Heart left ventricle (tissue), 16 donors: Measurements from ENCODE around the gene ARHGAP31. TPM values are rescaled to one million over a fixed set of nuclear protein-coding genes. Genes with fewer than 3 reads are reported as not detected.
"Not testable (repeated sequence)": the region's sequence is repeated elsewhere in the genome, so short reads cannot be mapped to it uniquely, and the experiment has no call there.

Experiments used
- ATAC-seq, 4 donors: fragments of 200-7000 bp; cut with Tn5 transposase; one replicate each; pipeline ENCODE4 v1.9.1; 2020 to 2022; ENCODE audit warnings: moderate library complexity in 4 of 4, mild to moderate bottlenecking in 3 of 4, moderate number of reproducible peaks in 1 of 4
- DNase-seq, 5 donors: peaks; one replicate each; pipeline ENCODE4 v3.0.0-alpha.2; 2020
- H3K27ac ChIP-seq, 12 donors: fragments of 200-600 bp; sonication (generic) in 4 of 12; one replicate each; pipeline versions ENCODE4 v1.5.0 to v1.8.0; 2016 to 2022; ENCODE audit warnings: mild to moderate bottlenecking in 2 of 12
- H3K27me3 ChIP-seq, 9 donors: fragments of 200-600 bp; sonication (generic) in 2 of 9; one replicate each; pipeline versions ENCODE4 v1.5.1 to v1.8.0; 2016 to 2022; ENCODE audit warnings: mild to moderate bottlenecking in 3 of 9
- H3K36me3 ChIP-seq, 9 donors: fragments of 200-600 bp; sonication (generic) in 2 of 9; one replicate each; pipeline versions ENCODE4 v1.5.0 to v1.8.0; 2018 to 2022; ENCODE audit warnings: mild to moderate bottlenecking in 2 of 9
- H3K4me1 ChIP-seq, 12 donors: fragments of 200-600 bp; sonication (generic) in 4 of 12; one replicate each; pipeline versions ENCODE4 v1.5.0 to v1.8.0; 2016 to 2022; ENCODE audit warnings: mild to moderate bottlenecking in 3 of 12
- H3K4me3 ChIP-seq, 12 donors: fragments of 200-600 bp; sonication (generic) in 4 of 12; one replicate each; pipeline versions ENCODE4 v1.5.0 to v1.8.0; 2017 to 2022; ENCODE audit warnings: mild to moderate bottlenecking in 9 of 12, moderate library complexity in 4 of 12
- H3K9me3 ChIP-seq, 12 donors: fragments of 200-600 bp; sonication (generic) in 4 of 12; one replicate each; pipeline versions ENCODE4 v1.5.0 to v1.8.0; 2016 to 2022; ENCODE audit warnings: mild to moderate bottlenecking in 1 of 12
- POLR2A ChIP-seq, 2 donors: fragments of 450-650 bp; IDR thresholded peaks; one replicate each; pipeline ENCODE4 v1.6.1; 2017; ENCODE audit warnings: antibody characterized with exemption in 2 of 2, mild to moderate bottlenecking in 2 of 2, moderate library complexity in 2 of 2
- WGBS, 4 donors: extraction: QIAGEN DNeasy Blood & Tissue Kit in 2 of 4; methylation state at CpG; one replicate each; pipeline versions ENCODE4 v1.1.5 to v1.1.7; 2013 to 2018; 5-methylcytosine and 5-hydroxymethylcytosine counted together
- intact Hi-C, 10 donors: fragments of 100-400 bp; cut with DNase I; formaldehyde crosslinking; loops; one replicate each; pipeline versions ENCODE4 v1.11.1 to v1.14.2; 2022
- polyA plus RNA-seq, 2 donors: library from polyadenylated mRNA; stranded (reverse); fragments of 200-250 nt; gene quantifications; one replicate each; pipeline ENCODE4 v1.2.3, GENCODE V29; 2013
- total RNA-seq, 9 donors: library from RNA; depleted of rRNA in 2 of 9; stranded (reverse); fragments of >200 nt in 2 of 9; fragmentation: NEBNext Ultra II Directional in 3 of 9; extraction: Animal tissue kit (Norgen Biotek cat#: 25700) in 3 of 9; gene quantifications; one replicate each; pipeline versions ENCODE4 v1.1.0 to v1.2.4, GENCODE V29; 2016 to 2023
- TF ChIP-seq, protein P1 (sequence below), 12 donors: fragments of 200-600 bp; sonication (generic) in 4 of 12; IDR thresholded peaks; one replicate each; pipeline versions ENCODE4 v1.5.0 to v1.8.0; 2018 to 2022; ENCODE audit warnings: antibody characterized with exemption in 12 of 12, mild to moderate bottlenecking in 5 of 12
- donor health status: ischemic (EF 13 %, LVEDD 7.1; RV severe dilation, severe dysfunction).
- donor health status: healthy with polysubstance abuse.
- donor health status: DM: no; HTN: yes; CAD: no.
- donor health status: DM: no; HTN: no; CAD: no.
- donor health status: ischemic (EF 25% LVEDD 6.9; RV normal size, moderate dysfunction).
- donor health status: ischemic (EF 25% LVEDD 5.7; RV mildly dilated, moderate dysfunction).
- donor health status: healthy.
- donor health status: DM: yes; HTN: yes; CAD: no.
- donor health status: ischemic (EF 35%, LVEDD 5.7; RV mildly dilated, moderate dysfunction).
- donor health status: nonischemic (EF 11% LVEDD 7.7; RV severe dilation, severe dysfunction).
- donor health status: DM: yes; HTN: yes; CAD: no.
- donor health status: PGD.
- donor health status: ischemic (EF 29% LVEDD 5.4; RV normal size, mild dysfunction).
- donor health status: nonischemic (EF 23%, LVEDD 6.1; RV moderate dilation, normal function).

ARHGAP31 gene
- total and polyA plus RNA-seq, 11 donors, result 10.4 to 79.1 (median 33.5) TPM

- DNase-seq (no peak), ATAC-seq (no peak)
- no peak overlapping the region for H3K27ac ChIP-seq
- no peak overlapping the region for H3K4me3 ChIP-seq
- 66 to 81% (median 75%) methylated on average over 5 to 6 of the region's 6 CpGs for WGBS, 4 donors
- no peaks in the 10 kb centered on the region for H3K27me3 ChIP-seq
- intact Hi-C loops, result no loop called here
- H3K36me3 ChIP-seq, result no peaks in the 10 kb centered on the region
- peaks cover 0 to 14% (median 0%) of the 10 kb centered on the region in 12 donors for H3K4me1 ChIP-seq
- H3K9me3 ChIP-seq, result no peaks in the 10 kb centered on the region
- TF ChIP-seq POLR2A (IDR thresholded peaks at IDR 0.05), result no peak
- TF ChIP-seq, protein P1, sequence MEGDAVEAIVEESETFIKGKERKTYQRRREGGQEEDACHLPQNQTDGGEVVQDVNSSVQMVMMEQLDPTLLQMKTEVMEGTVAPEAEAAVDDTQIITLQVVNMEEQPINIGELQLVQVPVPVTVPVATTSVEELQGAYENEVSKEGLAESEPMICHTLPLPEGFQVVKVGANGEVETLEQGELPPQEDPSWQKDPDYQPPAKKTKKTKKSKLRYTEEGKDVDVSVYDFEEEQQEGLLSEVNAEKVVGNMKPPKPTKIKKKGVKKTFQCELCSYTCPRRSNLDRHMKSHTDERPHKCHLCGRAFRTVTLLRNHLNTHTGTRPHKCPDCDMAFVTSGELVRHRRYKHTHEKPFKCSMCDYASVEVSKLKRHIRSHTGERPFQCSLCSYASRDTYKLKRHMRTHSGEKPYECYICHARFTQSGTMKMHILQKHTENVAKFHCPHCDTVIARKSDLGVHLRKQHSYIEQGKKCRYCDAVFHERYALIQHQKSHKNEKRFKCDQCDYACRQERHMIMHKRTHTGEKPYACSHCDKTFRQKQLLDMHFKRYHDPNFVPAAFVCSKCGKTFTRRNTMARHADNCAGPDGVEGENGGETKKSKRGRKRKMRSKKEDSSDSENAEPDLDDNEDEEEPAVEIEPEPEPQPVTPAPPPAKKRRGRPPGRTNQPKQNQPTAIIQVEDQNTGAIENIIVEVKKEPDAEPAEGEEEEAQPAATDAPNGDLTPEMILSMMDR (IDR thresholded peaks at IDR 0.05), result no peak
Measured at GRCh38 chr3:119261055-119261454, 33.1 kb upstream of the ARHGAP31 start.

- H3K27ac ChIP-seq, H3K4me3 ChIP-seq, H3K9me3 ChIP-seq, H3K4me1 ChIP-seq, H3K27me3 ChIP-seq, ATAC-seq, DNase-seq, H3K36me3 ChIP-seq: not testable (repeated sequence)
- WGBS, 4 donors, result 77 to 86% (median 85%) methylated on average over 2 of the region's 2 CpGs
- intact Hi-C loops, result loop anchor here in 5 of 10 donors (10.0 kb wide), 4 partner anchors 55 to 415 kb away; partner anchors contain the start of genes POGLUT1 (in 3 of the 5) and TMEM39A (in 3 of the 5)
Measured at GRCh38 chr3:119270212-119270611, 24.0 kb upstream of the ARHGAP31 start.

- no peaks in the 10 kb centered on the region for H3K36me3 ChIP-seq
- ATAC-seq, result no peak
- intact Hi-C loops, result loop anchor here (5.0 to 10.0 kb wide), 10 partner anchors 46 to 408 kb away; partner anchors contain the start of genes POGLUT1 (in 4 of the 10) and TMEM39A (in 3 of the 10)
- H3K9me3 ChIP-seq, result peaks cover 0 to 3% (median 0%) of the 10 kb centered on the region in 12 donors
- no peaks in the 10 kb centered on the region for H3K27me3 ChIP-seq
- WGBS, 4 donors, result 63 to 77% (median 73%) methylated on average over 5 of the region's 5 CpGs
- H3K27ac ChIP-seq, result peak overlapping the region in 1 of 12 donors; percentile 9
- H3K4me3 ChIP-seq, result no peak overlapping the region
- no peak for DNase-seq
- peaks cover 0 to 49% (median 20%) of the 10 kb centered on the region in 12 donors for H3K4me1 ChIP-seq
- TF ChIP-seq, protein P1 (IDR thresholded peaks at IDR 0.05), result no peak
- TF ChIP-seq POLR2A (IDR thresholded peaks at IDR 0.05), result no peak
Measured at GRCh38 chr3:119276680-119277079, 17.5 kb upstream of the ARHGAP31 start.

DNA sequence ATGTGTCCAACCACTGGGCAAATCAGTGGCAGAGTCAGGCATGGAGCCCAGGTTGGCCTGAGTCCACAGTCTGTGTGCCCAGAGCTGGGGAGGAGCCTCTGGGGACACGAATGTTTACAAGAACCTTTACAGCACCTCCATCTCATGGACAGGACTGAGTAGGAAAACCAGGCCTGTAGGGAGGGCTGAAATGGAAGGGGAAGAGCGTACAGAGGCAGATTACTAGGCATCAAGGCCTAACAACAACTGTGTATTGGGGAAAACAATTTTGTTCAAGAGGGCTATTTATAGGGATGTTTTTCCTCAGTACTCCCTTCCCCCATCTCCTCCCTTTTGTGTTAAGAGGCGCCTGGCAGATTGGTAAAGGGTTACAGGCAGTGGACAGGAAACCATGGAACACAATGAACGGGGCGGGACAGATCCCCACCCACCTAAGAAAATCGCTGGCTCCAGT lies 15.1 kb upstream of the ARHGAP31 start:
- Histone ChIP-seq H3K4me3 (peak overlapping the region in 4 of 12 donors; percentile 7 to 21 (median 17)), H3K9me3 (peaks cover 0 to 17% (median 2%) of the 10 kb centered on the region in 12 donors), H3K4me1 (peaks cover 0 to 49% (median 20%) of the 10 kb centered on the region in 12 donors), H3K36me3 (no peaks in the 10 kb centered on the region), H3K27ac (peak overlapping the region; percentile 59 to 91 (median 82)), H3K27me3 (no peaks in the 10 kb centered on the region)
- DNase-seq, result peak; percentile 59 to 84 (median 82)
- ATAC-seq, result peak; percentile 88 to 94 (median 90)
- no peak for TF ChIP-seq POLR2A (IDR thresholded peaks at IDR 0.05)
- TF ChIP-seq, protein P1 (IDR thresholded peaks at IDR 0.05), result no peak
- WGBS, 4 donors, result 17 to 27% (median 22%) methylated on average over 6 of the region's 6 CpGs
- intact Hi-C loops, result loop anchor here (1.0 to 10.0 kb wide), 14 partner anchors 14 to 406 kb away; partner anchors contain the start of genes POGLUT1 (in 4 of the 10), TMEM39A (in 4 of the 10) and ARHGAP31 (in 2 of the 10)
